GM23338 (cell line): Measurements from ENCODE around the gene NEU2. TPM values are rescaled to one million over a fixed set of nuclear protein-coding genes. Genes with fewer than 3 reads are reported as not detected.

ENCODE experiments used
- CREB1 ChIP-seq: fragments of 250-450 bp; sonication (Bioruptor Pico); IDR thresholded peaks from 2 replicates; pipeline ENCODE4 v1.5.0; 2020; ENCODE audit warnings: low read depth, mild to moderate bottlenecking, moderate library complexity
- EZH2 ChIP-seq: fragments of 200-600 bp; sonication (generic); IDR thresholded peaks from one replicate; pipeline ENCODE4 v1.8.0; 2017; ENCODE audit warnings: antibody characterized with exemption, mild to moderate bottlenecking, low read depth; ENCODE audit not compliant: unreplicated experiment
- EZH2phosphoT487 ChIP-seq: fragments of 200-600 bp; sonication (generic); IDR thresholded peaks from one replicate; pipeline ENCODE4 v1.8.1; 2018; ENCODE audit warnings: antibody characterized with exemption; ENCODE audit not compliant: unreplicated experiment
- NANOG ChIP-seq: IDR thresholded peaks from 2 replicates; pipeline ENCODE4 v1.6.1; 2016; ENCODE audit warnings: antibody characterized with exemption, borderline replicate concordance
- POLR2AphosphoS5 ChIP-seq: IDR thresholded peaks from 2 replicates; pipeline ENCODE4 v1.6.1; 2016; ENCODE audit warnings: antibody characterized with exemption, low read depth
- ZNF114 ChIP-seq: fragments of 250-450 bp; sonication (Bioruptor Pico); IDR thresholded peaks from 2 replicates; pipeline ENCODE4 v1.5.0; 2020; ENCODE audit warnings: mild to moderate bottlenecking, moderate library complexity
- ZNF462 ChIP-seq: fragments of 250-450 bp; sonication (Bioruptor Pico); IDR thresholded peaks from 2 replicates; pipeline ENCODE4 v1.5.0; 2020; ENCODE audit warnings: mild to moderate bottlenecking, moderate library complexity
- polyA plus RNA-seq: library from polyadenylated mRNA; unstranded; fragments of >200 nt; fragmentation: Nextera tagmentation; extraction: Ambion mirVana; gene quantifications from 2 replicates; pipeline ENCODE4 v1.2.1, GENCODE V29; 2016
- total RNA-seq: library from RNA; depleted of rRNA; stranded (reverse); fragments of >200 nt; shearing (Covaris generic); gene quantifications from 2 replicates; pipeline ENCODE4 v1.2.3, GENCODE V29; 2014
- TF ChIP-seq, protein P1 (sequence below): IDR thresholded peaks from one replicate; pipeline ENCODE4 v1.6.1; 2018; ENCODE audit warnings: antibody characterized with exemption; ENCODE audit not compliant: unreplicated experiment
- TF ChIP-seq, protein P2 (sequence below): IDR thresholded peaks from 2 replicates; pipeline ENCODE4 v1.6.1; 2016; ENCODE audit warnings: antibody characterized with exemption

Gene NEU2
- total and polyA plus RNA-seq, 2 experiments from 2014 or later = not detected

- no peak for TF ChIP-seq ZNF462 (CRISPR knock-in tag)
- no peak for TF ChIP-seq POLR2AphosphoS5
- TF ChIP-seq NANOG = no peak
- no peak for TF ChIP-seq ZNF114 (CRISPR knock-in tag)
- no peak for TF ChIP-seq EZH2
- TF ChIP-seq, protein P1, sequence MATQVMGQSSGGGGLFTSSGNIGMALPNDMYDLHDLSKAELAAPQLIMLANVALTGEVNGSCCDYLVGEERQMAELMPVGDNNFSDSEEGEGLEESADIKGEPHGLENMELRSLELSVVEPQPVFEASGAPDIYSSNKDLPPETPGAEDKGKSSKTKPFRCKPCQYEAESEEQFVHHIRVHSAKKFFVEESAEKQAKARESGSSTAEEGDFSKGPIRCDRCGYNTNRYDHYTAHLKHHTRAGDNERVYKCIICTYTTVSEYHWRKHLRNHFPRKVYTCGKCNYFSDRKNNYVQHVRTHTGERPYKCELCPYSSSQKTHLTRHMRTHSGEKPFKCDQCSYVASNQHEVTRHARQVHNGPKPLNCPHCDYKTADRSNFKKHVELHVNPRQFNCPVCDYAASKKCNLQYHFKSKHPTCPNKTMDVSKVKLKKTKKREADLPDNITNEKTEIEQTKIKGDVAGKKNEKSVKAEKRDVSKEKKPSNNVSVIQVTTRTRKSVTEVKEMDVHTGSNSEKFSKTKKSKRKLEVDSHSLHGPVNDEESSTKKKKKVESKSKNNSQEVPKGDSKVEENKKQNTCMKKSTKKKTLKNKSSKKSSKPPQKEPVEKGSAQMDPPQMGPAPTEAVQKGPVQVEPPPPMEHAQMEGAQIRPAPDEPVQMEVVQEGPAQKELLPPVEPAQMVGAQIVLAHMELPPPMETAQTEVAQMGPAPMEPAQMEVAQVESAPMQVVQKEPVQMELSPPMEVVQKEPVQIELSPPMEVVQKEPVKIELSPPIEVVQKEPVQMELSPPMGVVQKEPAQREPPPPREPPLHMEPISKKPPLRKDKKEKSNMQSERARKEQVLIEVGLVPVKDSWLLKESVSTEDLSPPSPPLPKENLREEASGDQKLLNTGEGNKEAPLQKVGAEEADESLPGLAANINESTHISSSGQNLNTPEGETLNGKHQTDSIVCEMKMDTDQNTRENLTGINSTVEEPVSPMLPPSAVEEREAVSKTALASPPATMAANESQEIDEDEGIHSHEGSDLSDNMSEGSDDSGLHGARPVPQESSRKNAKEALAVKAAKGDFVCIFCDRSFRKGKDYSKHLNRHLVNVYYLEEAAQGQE = no peak
- TF ChIP-seq EZH2phosphoT487 = no peak
- TF ChIP-seq, protein P2, sequence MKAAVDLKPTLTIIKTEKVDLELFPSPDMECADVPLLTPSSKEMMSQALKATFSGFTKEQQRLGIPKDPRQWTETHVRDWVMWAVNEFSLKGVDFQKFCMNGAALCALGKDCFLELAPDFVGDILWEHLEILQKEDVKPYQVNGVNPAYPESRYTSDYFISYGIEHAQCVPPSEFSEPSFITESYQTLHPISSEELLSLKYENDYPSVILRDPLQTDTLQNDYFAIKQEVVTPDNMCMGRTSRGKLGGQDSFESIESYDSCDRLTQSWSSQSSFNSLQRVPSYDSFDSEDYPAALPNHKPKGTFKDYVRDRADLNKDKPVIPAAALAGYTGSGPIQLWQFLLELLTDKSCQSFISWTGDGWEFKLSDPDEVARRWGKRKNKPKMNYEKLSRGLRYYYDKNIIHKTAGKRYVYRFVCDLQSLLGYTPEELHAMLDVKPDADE = no peak
- no peak for TF ChIP-seq CREB1 (CRISPR knock-in tag)
Observed at GRCh38 chr2:233039846-233040530, 7.5 kb downstream of the NEU2 start (continued).
